GM23338 (cell line): ENCODE results near the gene PWP2. TPM values are rescaled to one million over a fixed set of nuclear protein-coding genes. Genes with fewer than 3 reads are reported as not detected.

Source experiments
- ATAC-seq: fragments of 200-7000 bp; cut with Tn5 transposase; 3 replicates; pipeline ENCODE4 v1.9.1; 2020
- DNase-seq: peaks from one replicate; pipeline ENCODE4 v3.0.0-alpha.2; 2015; ENCODE audit warnings: low spot score
- H2AFZ ChIP-seq: fragments of 200-600 bp; sonication (generic); 2 replicates; pipeline ENCODE4 v1.8.0; 2016; ENCODE audit warnings: antibody characterized with exemption, mild to moderate bottlenecking, moderate library complexity
- H3F3A ChIP-seq: fragments of 200-600 bp; sonication (generic); replicated peaks from 2 replicates; pipeline ENCODE4 v1.8.0; 2017; ENCODE audit warnings: antibody characterized with exemption, mixed run types, low read depth
- H3K27ac ChIP-seq: fragments of 200-600 bp; sonication (generic); 2 replicates; pipeline ENCODE4 v1.6.1; 2016; ENCODE audit warnings: low read depth
- H3K27me3 ChIP-seq: fragments of 200-600 bp; sonication (generic); 2 replicates; pipeline ENCODE4 v1.8.0; 2016; ENCODE audit warnings: mild to moderate bottlenecking, mixed run types, moderate library complexity; ENCODE audit not compliant: insufficient read depth
- H3K36me3 ChIP-seq: fragments of 200-600 bp; sonication (generic); 2 replicates; pipeline ENCODE4 v1.8.0; 2016; ENCODE audit warnings: mild to moderate bottlenecking; ENCODE audit not compliant: insufficient read depth
- H3K4me1 ChIP-seq: fragments of 200-600 bp; sonication (generic); 2 replicates; pipeline ENCODE4 v1.8.0; 2016; ENCODE audit warnings: mild to moderate bottlenecking, moderate library complexity; ENCODE audit not compliant: insufficient read depth
- H3K4me2 ChIP-seq: fragments of 200-600 bp; sonication (generic); 2 replicates; pipeline ENCODE4 v1.7.1; 2017; ENCODE audit warnings: mixed run types
- H3K4me3 ChIP-seq: fragments of 200-600 bp; sonication (generic); 2 replicates; pipeline ENCODE4 v1.6.1; 2016; ENCODE audit warnings: mixed run types
- H3K79me2 ChIP-seq: fragments of 200-600 bp; sonication (generic); replicated peaks from 2 replicates; pipeline ENCODE4 v1.8.0; 2017; ENCODE audit warnings: mild to moderate bottlenecking; ENCODE audit not compliant: insufficient read depth
- H3K9me2 ChIP-seq: fragments of 200-600 bp; sonication (generic); 2 replicates; pipeline ENCODE4 v1.8.0; 2017; ENCODE audit not compliant: insufficient read depth
- H4K20me1 ChIP-seq: fragments of 200-600 bp; sonication (generic); replicated peaks from 2 replicates; pipeline ENCODE4 v1.8.0; 2017; ENCODE audit warnings: mild to moderate bottlenecking; ENCODE audit not compliant: insufficient read depth
- H3K27ac Mint-ChIP-seq: 2 replicates; pipeline ENCODE4 v1.8.0; 2020; ENCODE audit warnings: inconsistent platforms, mild to moderate bottlenecking, moderate library complexity, mixed read lengths
- H3K27me3 Mint-ChIP-seq: 3 replicates; pipeline ENCODE4 v1.8.0; 2022; ENCODE audit warnings: low read depth, mild to moderate bottlenecking, moderate library complexity, mixed read lengths, inconsistent platforms; ENCODE audit not compliant: insufficient read depth, poor library complexity
- H3K36me3 Mint-ChIP-seq: 3 replicates; pipeline ENCODE4 v1.8.0; 2021; ENCODE audit warnings: low read depth, mild to moderate bottlenecking, inconsistent platforms, moderate library complexity, mixed read lengths
- H3K4me1 Mint-ChIP-seq: 3 replicates; pipeline ENCODE4 v1.8.0; 2020; ENCODE audit warnings: mild to moderate bottlenecking, inconsistent platforms, mixed read lengths
- H3K4me3 Mint-ChIP-seq: 3 replicates; pipeline ENCODE4 v1.8.0; 2021; ENCODE audit warnings: moderate library complexity, mild to moderate bottlenecking, inconsistent platforms, mixed read lengths
- H3K9me3 Mint-ChIP-seq: 3 replicates; pipeline ENCODE4 v1.8.0; 2020; ENCODE audit warnings: moderate library complexity, mild to moderate bottlenecking, inconsistent platforms, mixed read lengths
- CREB1 ChIP-seq: fragments of 250-450 bp; sonication (Bioruptor Pico); IDR thresholded peaks from 2 replicates; pipeline ENCODE4 v1.5.0; 2020; ENCODE audit warnings: low read depth, mild to moderate bottlenecking, moderate library complexity
- EZH2 ChIP-seq: fragments of 200-600 bp; sonication (generic); IDR thresholded peaks from one replicate; pipeline ENCODE4 v1.8.0; 2017; ENCODE audit warnings: antibody characterized with exemption, mild to moderate bottlenecking, low read depth; ENCODE audit not compliant: unreplicated experiment
- EZH2phosphoT487 ChIP-seq: fragments of 200-600 bp; sonication (generic); IDR thresholded peaks from one replicate; pipeline ENCODE4 v1.8.1; 2018; ENCODE audit warnings: antibody characterized with exemption; ENCODE audit not compliant: unreplicated experiment
- JUNB ChIP-seq: IDR thresholded peaks from one replicate; pipeline ENCODE4 v1.6.1; 2016; ENCODE audit warnings: antibody characterized with exemption; ENCODE audit not compliant: unreplicated experiment
- NANOG ChIP-seq: IDR thresholded peaks from 2 replicates; pipeline ENCODE4 v1.6.1; 2016; ENCODE audit warnings: antibody characterized with exemption, borderline replicate concordance
- POLR2AphosphoS5 ChIP-seq: IDR thresholded peaks from 2 replicates; pipeline ENCODE4 v1.6.1; 2016; ENCODE audit warnings: antibody characterized with exemption, low read depth
- STAT1 ChIP-seq: IDR thresholded peaks from one replicate; pipeline ENCODE4 v1.6.1; 2016; ENCODE audit warnings: antibody characterized with exemption; ENCODE audit not compliant: unreplicated experiment
- ZNF114 ChIP-seq: fragments of 250-450 bp; sonication (Bioruptor Pico); IDR thresholded peaks from 2 replicates; pipeline ENCODE4 v1.5.0; 2020; ENCODE audit warnings: mild to moderate bottlenecking, moderate library complexity
- polyA plus RNA-seq: library from polyadenylated mRNA; unstranded; fragments of >200 nt; fragmentation: Nextera tagmentation; extraction: Ambion mirVana; gene quantifications from 2 replicates; pipeline ENCODE4 v1.2.1, GENCODE V29; 2016
- total RNA-seq: library from RNA; depleted of rRNA; stranded (reverse); fragments of >200 nt; shearing (Covaris generic); gene quantifications from 2 replicates; pipeline ENCODE4 v1.2.3, GENCODE V29; 2014
- TF ChIP-seq, protein P1 (sequence below): IDR thresholded peaks from one replicate; pipeline ENCODE4 v1.6.1; 2018; ENCODE audit warnings: antibody characterized with exemption; ENCODE audit not compliant: unreplicated experiment
- TF ChIP-seq, protein P2 (sequence below): IDR thresholded peaks from 2 replicates; pipeline ENCODE4 v1.6.1; 2016; ENCODE audit warnings: antibody characterized with exemption

Gene PWP2
- total and polyA plus RNA-seq, 2 experiments from 2014 or later = 18.2 to 59.2 TPM

- no peak for TF ChIP-seq JUNB
Observed at GRCh38 chr21:44079846-44080245, 27.4 kb upstream of the PWP2 start (continued).

GRCh38 chr21:44082648-44083440 lies 24.4 kb upstream of the PWP2 start:
- DNase-seq (no peak), ATAC-seq (no peak)
- Histone ChIP-seq H3K27ac (no peak overlapping the region), H3K36me3 (peaks cover 18% of the 10 kb centered on the region; the same call in 1 of the 2 replicates), H3K4me2 (no peak overlapping the region), H3K4me3 (no peak overlapping the region), H3K79me2 (no peaks in the 10 kb centered on the region; the same call in 1 of the 2 replicates), H3K9me2 (no peaks in the 10 kb centered on the region), H4K20me1 (peaks cover 18% of the 10 kb centered on the region), H3K4me1 (peaks cover 4% of the 10 kb centered on the region; the same call in 1 of the 2 replicates), H3F3A (no peaks in the 10 kb centered on the region), H3K27me3 (no peaks in the 10 kb centered on the region), H2AFZ (no peak overlapping the region)
- no peaks in the 10 kb centered on the region for H3K9me3 Mint-ChIP-seq
- peaks cover 52% of the 10 kb centered on the region for H3K36me3 Mint-ChIP-seq
- peaks cover 7% of the 10 kb centered on the region for H3K27me3 Mint-ChIP-seq
- peaks cover 10% of the 10 kb centered on the region for H3K4me1 Mint-ChIP-seq
- no peak for TF ChIP-seq POLR2AphosphoS5
- TF ChIP-seq EZH2 = no peak
- TF ChIP-seq, protein P1, sequence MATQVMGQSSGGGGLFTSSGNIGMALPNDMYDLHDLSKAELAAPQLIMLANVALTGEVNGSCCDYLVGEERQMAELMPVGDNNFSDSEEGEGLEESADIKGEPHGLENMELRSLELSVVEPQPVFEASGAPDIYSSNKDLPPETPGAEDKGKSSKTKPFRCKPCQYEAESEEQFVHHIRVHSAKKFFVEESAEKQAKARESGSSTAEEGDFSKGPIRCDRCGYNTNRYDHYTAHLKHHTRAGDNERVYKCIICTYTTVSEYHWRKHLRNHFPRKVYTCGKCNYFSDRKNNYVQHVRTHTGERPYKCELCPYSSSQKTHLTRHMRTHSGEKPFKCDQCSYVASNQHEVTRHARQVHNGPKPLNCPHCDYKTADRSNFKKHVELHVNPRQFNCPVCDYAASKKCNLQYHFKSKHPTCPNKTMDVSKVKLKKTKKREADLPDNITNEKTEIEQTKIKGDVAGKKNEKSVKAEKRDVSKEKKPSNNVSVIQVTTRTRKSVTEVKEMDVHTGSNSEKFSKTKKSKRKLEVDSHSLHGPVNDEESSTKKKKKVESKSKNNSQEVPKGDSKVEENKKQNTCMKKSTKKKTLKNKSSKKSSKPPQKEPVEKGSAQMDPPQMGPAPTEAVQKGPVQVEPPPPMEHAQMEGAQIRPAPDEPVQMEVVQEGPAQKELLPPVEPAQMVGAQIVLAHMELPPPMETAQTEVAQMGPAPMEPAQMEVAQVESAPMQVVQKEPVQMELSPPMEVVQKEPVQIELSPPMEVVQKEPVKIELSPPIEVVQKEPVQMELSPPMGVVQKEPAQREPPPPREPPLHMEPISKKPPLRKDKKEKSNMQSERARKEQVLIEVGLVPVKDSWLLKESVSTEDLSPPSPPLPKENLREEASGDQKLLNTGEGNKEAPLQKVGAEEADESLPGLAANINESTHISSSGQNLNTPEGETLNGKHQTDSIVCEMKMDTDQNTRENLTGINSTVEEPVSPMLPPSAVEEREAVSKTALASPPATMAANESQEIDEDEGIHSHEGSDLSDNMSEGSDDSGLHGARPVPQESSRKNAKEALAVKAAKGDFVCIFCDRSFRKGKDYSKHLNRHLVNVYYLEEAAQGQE = no peak
- TF ChIP-seq EZH2phosphoT487 = no peak
- no peak for TF ChIP-seq JUNB
- no peak for TF ChIP-seq ZNF114
- no peak overlapping the region for H3K4me3 Mint-ChIP-seq
- no peak overlapping the region for H3K27ac Mint-ChIP-seq

DNA sequence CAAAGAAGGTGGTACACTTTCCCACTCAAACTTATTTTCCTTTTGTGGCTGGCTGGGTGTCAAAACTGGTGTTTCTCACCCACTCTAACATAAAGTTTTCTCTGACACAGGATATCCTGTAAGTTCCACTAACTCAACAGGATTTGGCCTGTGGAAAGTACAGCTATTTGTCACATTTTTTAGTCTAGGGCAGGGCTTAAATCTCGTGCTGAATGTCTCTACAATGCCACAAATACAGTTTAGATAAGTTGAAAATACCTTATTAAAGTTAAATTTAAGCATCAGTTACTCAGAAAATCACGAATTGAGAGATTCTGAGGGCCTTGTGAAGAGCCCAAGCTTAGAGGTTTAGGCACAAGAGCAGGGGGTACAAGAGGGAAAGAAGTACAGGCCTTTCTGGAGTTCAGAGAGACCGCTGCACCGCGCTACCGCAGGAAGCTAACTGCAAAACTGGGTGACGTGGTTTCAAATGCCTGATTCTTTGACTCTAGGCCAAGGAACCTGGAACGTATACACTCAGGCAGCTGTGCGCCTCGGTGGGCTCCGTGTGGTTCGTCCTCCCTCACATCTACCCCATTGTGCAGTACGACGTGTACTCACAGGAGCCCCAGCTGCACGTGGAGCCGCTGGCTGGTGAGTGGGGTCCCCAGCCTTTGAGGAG lies 23.4 kb upstream of the PWP2 start:
- peaks cover 14% of the 10 kb centered on the region for H4K20me1 ChIP-seq
- TF ChIP-seq ZNF114 = no peak
- TF ChIP-seq EZH2 = no peak
- TF ChIP-seq, protein P2, sequence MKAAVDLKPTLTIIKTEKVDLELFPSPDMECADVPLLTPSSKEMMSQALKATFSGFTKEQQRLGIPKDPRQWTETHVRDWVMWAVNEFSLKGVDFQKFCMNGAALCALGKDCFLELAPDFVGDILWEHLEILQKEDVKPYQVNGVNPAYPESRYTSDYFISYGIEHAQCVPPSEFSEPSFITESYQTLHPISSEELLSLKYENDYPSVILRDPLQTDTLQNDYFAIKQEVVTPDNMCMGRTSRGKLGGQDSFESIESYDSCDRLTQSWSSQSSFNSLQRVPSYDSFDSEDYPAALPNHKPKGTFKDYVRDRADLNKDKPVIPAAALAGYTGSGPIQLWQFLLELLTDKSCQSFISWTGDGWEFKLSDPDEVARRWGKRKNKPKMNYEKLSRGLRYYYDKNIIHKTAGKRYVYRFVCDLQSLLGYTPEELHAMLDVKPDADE = no peak
- TF ChIP-seq, protein P1 = no peak
- TF ChIP-seq JUNB = no peak
- TF ChIP-seq CREB1 (CRISPR knock-in tag) = no peak
- TF ChIP-seq EZH2phosphoT487 = no peak
- no peak for TF ChIP-seq STAT1
- TF ChIP-seq NANOG = no peak

More for the DNA sequence above, 23.4 kb upstream of the PWP2 start:
- Mint-ChIP-seq H3K9me3 (no peaks in the 10 kb centered on the region), H3K36me3 (peaks cover 61% of the 10 kb centered on the region), H3K27me3 (peaks cover 3% of the 10 kb centered on the region), H3K27ac (no peak overlapping the region), H3K4me3 (no peak overlapping the region), H3K4me1 (peaks cover 2% of the 10 kb centered on the region; the same call in 1 of the 3 replicates)
- Histone ChIP-seq H3K4me3 (no peak overlapping the region), H3K4me2 (no peak overlapping the region), H3K36me3 (0 out of 2 replicates have a peak, but pooled peaks cover 14% of the 10 kb centered on the region), H3K79me2 (no peaks in the 10 kb centered on the region; the same call in 1 of the 2 replicates), H3F3A (no peaks in the 10 kb centered on the region), H2AFZ (no peak overlapping the region), H3K9me2 (no peaks in the 10 kb centered on the region), H3K27ac (no peak overlapping the region), H3K27me3 (no peaks in the 10 kb centered on the region), H3K4me1 (no peaks in the 10 kb centered on the region)
- ATAC-seq = no peak
- no peak for DNase-seq
